ENCODE measurements around the gene STAMBPL1. TPM values are rescaled to one million over a fixed set of nuclear protein-coding genes. Genes with fewer than 3 reads are reported as not detected.
A peak's percentile ranks its signal among the peaks of the same experiment; 100 is the strongest.

Gene STAMBPL1
- total and polyA plus RNA-seq, 2 experiments from 2014 or later = 7.9 to 36.0 TPM

DNA sequence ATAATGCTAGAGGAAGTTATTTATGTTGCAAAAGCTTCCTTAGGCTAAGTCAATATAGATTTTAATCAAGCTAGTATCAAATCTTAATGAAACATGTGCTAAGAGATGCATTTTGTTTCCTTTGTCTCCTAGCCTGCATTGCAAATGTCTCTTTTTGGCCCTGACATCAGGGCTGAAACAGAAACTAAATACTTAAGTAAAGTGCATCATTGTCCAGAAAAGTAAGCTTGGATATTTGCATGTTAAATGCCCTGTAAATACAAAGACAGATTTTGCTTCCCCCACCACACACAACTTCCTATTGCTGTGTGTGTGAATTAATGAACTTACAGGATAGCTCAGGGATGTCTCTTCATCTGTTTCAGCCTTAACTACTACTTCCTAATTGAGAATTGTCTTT, 10.0 kb upstream of the STAMBPL1 start:
- H3K4me1 ChIP-seq (ENCODE audit: low read depth) = peaks cover 11% of the 10 kb centered on the region
- H3K9me3 ChIP-seq (ENCODE audit: low read depth) = no peaks in the 10 kb centered on the region
- peak in 1 of 2 donors; percentile 6 for DNase-seq (ENCODE audit: low read depth in 1 of 2, low spot score in 1 of 2)
- no peak overlapping the region for H3K27ac ChIP-seq
- peaks cover 4% of the 10 kb centered on the region for H3K27me3 ChIP-seq
- no peaks in the 10 kb centered on the region for H3K36me3 ChIP-seq
- TF ChIP-seq, protein P1, sequence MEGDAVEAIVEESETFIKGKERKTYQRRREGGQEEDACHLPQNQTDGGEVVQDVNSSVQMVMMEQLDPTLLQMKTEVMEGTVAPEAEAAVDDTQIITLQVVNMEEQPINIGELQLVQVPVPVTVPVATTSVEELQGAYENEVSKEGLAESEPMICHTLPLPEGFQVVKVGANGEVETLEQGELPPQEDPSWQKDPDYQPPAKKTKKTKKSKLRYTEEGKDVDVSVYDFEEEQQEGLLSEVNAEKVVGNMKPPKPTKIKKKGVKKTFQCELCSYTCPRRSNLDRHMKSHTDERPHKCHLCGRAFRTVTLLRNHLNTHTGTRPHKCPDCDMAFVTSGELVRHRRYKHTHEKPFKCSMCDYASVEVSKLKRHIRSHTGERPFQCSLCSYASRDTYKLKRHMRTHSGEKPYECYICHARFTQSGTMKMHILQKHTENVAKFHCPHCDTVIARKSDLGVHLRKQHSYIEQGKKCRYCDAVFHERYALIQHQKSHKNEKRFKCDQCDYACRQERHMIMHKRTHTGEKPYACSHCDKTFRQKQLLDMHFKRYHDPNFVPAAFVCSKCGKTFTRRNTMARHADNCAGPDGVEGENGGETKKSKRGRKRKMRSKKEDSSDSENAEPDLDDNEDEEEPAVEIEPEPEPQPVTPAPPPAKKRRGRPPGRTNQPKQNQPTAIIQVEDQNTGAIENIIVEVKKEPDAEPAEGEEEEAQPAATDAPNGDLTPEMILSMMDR (IDR thresholded peaks at IDR 0.05; ENCODE audit: low read depth, low read length) = no peak
- H3K4me3 ChIP-seq = no peak overlapping the region

GRCh38 chr10:88873757-88874156, 6.3 kb upstream of the STAMBPL1 start:
- TF ChIP-seq, protein P1 (IDR thresholded peaks at IDR 0.05; ENCODE audit: low read depth, low read length) = no peak
- Histone ChIP-seq H3K27ac (no peak overlapping the region), H3K4me1 (ENCODE audit: low read depth) (peaks cover 12% of the 10 kb centered on the region), H3K36me3 (no peaks in the 10 kb centered on the region), H3K27me3 (peaks cover 21% of the 10 kb centered on the region), H3K9me3 (ENCODE audit: low read depth) (no peaks in the 10 kb centered on the region), H3K4me3 (no peak overlapping the region)
- DNase-seq (ENCODE audit: low read depth in 1 of 2, low spot score in 1 of 2) = no peak

DNA sequence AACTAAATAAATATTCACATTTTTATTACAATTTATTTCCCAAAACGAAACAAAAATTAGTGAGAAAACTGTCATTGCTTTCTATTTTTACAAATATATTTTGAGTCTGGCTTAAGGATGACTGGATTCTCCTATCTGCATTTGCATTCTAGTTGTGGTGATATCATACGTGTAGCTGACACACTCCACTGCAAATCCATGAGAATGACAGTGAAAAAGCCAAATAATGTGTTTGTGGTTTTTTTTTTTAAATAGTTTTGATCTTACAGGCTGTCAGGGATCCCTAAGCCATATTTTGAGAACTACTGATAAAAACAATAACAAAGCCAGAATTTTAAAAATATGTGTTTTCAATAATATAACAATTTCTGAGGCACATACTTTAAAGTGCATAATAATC, 5.8 kb upstream of the STAMBPL1 start:
- H3K9me3 ChIP-seq (ENCODE audit: low read depth) = no peaks in the 10 kb centered on the region
- H3K4me1 ChIP-seq (ENCODE audit: low read depth) = peaks cover 12% of the 10 kb centered on the region
- no peak overlapping the region for H3K27ac ChIP-seq
- H3K27me3 ChIP-seq = peaks cover 27% of the 10 kb centered on the region
- peak in 1 of 2 donors; percentile 57 for DNase-seq (ENCODE audit: low read depth in 1 of 2, low spot score in 1 of 2)
- no peaks in the 10 kb centered on the region for H3K36me3 ChIP-seq
- H3K4me3 ChIP-seq = no peak overlapping the region
- TF ChIP-seq, protein P1 (IDR thresholded peaks at IDR 0.05; ENCODE audit: low read depth, low read length) = no peak

DNA sequence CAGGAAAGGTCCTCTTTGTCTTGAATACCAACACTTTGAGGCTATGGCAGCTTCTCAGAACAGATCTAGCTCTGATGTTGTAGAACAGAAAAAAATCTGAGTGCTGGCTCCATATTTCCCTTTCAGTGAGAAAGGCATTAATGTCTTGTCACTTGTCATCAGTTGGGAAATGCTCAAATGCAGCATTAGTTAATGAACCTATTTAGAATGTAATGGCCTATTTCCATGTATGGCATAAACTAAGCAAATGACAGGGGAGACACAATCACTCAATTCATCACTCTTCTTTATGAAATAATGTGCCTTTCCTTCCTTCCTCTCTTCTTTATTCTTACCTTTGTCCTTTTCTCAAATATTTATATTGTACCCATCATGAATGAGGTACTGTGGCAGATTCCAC, 5.0 kb upstream of the STAMBPL1 start:
- TF ChIP-seq, protein P1 (IDR thresholded peaks at IDR 0.05; ENCODE audit: low read depth, low read length) = no peak
- DNase-seq (ENCODE audit: low read depth in 1 of 2, low spot score in 1 of 2) = no peak
- Histone ChIP-seq H3K9me3 (ENCODE audit: low read depth) (no peaks in the 10 kb centered on the region), H3K4me1 (ENCODE audit: low read depth) (peaks cover 12% of the 10 kb centered on the region), H3K4me3 (no peak overlapping the region), H3K36me3 (no peaks in the 10 kb centered on the region), H3K27ac (no peak overlapping the region), H3K27me3 (peaks cover 28% of the 10 kb centered on the region)

- no peak overlapping the region for H3K27ac ChIP-seq
- TF ChIP-seq, protein P1 (IDR thresholded peaks at IDR 0.05; ENCODE audit: low read depth, low read length) = no peak
- H3K4me3 ChIP-seq = no peak overlapping the region
- H3K9me3 ChIP-seq (ENCODE audit: low read depth) = no peaks in the 10 kb centered on the region
- peaks cover 18% of the 10 kb centered on the region for H3K4me1 ChIP-seq (ENCODE audit: low read depth)
- peaks cover 31% of the 10 kb centered on the region for H3K27me3 ChIP-seq
- no peak for DNase-seq (ENCODE audit: low read depth in 1 of 2, low spot score in 1 of 2)
- no peaks in the 10 kb centered on the region for H3K36me3 ChIP-seq
These were observed 2.7 kb upstream of the STAMBPL1 start for GRCh38 chr10:88877298-88877697.
